ENCODE data around the gene C12orf42. TPM values are rescaled to one million over a fixed set of nuclear protein-coding genes. Genes with fewer than 3 reads are reported as not detected.

The C12orf42 gene
- total RNA-seq, 1 donor from 2014 or later: not detected

DNA sequence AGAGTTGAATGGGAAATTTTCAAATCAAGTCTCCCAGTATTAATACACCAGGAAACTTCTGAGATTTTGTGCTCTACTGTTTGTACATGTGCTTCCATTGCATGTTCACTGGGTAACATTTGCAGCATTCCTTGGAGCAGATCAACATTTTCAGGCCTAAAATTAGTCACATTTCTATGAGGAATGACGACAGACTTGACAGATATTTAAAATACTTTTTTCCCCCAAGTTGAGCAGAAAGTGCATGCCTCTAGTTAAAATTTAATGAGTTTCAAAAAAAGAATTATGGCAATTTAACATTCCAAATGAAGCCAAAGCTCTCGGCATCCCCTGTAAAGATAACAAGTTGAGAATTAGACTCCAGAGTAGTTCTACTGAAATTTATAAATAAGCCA lies 72.3 kb downstream of the C12orf42 start:
- DNase-seq: no peak

DNA sequence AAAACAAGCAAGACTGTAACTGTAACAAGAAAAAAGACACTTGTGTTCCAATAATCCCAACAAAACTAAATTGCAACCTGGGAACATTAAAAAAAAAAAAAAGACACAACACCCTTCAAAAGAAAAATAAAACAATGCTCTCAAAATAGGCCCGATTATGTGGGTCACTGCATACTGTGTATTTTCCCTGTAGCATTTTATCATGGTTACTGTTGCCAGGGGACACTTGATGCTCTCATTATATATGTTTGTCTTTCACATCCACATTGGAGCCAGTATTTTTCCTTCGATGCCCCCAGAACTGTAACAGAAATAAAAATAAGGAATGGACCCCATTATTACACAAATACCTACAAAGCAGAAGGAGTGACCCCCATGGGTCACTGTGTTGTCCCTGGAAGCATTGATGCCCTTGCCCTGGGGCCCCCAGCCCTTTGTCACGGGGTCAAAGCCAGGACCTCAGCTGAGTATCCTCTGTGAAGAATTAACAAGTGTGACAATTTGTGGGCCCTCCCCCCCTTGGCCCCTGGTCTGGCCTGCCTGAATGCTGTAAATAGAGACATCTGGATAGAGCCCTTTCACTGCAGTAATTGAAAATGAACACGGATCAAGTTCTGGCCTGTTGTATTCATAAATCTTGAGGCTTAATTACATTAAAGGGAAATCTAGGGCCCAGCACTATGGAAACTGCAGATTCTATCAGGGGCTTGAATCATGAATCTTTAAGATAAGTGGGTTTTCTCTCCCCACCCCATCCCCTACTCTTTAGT lies 72.8 kb downstream of the C12orf42 start:
- no peak for DNase-seq

DNA sequence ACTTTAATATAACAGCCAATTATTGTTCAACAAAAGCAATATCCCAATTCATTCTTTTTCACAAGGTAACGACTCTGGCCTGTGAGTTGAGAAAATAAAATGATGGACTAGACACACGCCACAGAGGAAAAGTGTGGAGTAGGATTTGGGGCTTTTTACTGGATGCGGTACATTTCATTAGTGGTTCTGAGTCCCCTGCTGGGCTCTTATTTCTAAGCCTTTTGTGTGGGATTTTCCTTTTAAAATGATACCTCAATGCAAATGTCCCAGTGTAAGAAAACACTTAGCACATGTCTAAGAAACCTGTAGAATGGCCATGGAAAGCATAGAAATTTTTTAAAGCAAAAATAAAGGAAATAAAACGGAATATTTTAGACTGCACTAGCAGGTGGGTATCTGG lies 73.4 kb downstream of the C12orf42 start:
- no peak for DNase-seq

DNA sequence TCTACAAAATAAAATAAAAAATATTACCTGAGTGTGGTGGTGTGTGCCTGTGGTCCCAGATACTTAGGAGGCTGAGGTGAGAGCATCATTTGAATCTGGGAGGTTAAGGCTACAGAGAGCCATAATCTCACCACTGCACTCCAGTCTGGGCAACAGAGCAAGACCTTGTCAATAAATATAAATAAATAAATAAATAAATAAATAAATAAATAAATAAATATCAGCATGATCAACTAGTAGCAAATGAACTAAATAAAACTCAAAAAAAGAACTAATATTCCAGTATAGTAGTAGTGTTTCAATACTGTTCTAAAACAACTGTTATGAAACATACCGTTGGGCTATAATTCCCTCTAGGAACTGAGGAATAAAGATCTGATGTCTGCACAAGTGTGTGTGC lies 74.4 kb downstream of the C12orf42 start:
- no peak for DNase-seq

DNA sequence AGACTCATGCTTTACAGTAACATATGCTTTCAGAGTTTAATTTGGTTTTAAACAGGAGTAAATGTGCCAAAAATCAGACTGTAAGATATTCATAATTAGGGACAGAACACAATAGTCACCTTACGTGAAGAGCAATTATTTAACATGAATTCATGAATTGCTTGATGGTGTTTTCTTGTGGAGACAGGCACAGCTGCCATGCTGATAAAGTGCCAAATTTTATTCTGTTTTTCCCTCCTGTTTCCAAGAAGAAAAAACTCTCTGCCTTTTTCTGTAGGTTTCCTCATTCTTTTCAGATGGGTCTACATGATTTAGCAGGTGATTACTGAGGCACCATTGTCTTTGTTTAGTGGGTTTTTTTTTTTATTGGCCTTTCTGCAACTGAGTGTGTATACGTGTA lies 80.1 kb downstream of the C12orf42 start:
- no peak for DNase-seq

DNA sequence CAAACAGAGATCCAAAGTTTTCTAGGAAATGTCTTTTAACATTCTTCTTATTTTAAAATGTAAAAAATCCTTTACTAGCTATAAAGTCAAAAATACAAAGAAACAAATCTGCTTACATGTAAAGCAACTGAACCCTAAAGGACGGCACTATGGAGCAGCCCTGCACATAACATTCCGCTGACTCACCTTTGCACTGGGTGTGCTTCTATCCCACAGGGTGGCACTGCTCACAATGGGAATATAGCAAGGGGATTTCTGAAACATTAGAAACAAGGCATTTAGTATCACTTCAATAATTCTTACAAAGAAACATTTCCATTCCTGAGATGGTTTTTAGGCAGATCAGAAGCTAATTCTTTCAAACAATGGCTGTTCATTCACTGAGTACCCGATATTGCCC lies 94.3 kb downstream of the C12orf42 start:
- no peak for DNase-seq

DNA sequence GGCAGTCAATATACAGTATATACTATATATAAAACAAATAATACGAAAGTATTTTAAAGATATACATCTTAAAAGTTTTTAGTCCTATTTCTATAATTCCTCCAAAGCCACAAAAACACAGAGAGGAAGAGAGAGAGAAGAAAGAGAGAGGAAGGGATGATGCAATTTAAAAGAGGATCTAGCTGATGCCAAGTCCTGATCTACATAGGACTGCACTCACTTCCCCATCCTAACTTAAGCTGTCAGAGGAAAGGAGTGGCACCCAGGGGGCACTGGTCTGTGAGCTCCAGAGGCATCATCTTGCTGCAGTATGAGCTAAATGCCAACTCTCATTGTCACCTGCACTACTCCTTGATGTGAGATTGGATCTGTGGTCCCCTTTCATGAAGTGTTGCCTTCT lies 95.8 kb downstream of the C12orf42 start:
- no peak for DNase-seq

DNA sequence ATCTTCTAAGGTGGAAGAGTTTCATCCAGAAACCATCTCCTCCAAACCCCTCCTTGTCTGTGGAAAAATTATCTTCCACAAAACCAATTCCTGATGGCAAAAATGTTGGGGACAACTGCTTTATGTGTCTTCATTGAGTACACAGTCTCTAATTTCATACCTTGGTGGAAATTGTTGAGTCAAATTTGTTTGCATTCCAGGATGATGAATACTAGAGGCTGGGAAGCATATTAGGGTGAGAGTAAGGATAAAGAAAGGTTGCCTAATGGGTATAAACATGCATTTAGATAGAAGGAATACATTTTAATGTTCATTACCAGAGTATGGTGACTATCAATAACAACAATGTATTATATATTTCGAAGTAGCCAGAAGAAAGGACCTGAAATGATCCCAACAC lies 98.2 kb downstream of the C12orf42 start:
- no peak for DNase-seq

DNA sequence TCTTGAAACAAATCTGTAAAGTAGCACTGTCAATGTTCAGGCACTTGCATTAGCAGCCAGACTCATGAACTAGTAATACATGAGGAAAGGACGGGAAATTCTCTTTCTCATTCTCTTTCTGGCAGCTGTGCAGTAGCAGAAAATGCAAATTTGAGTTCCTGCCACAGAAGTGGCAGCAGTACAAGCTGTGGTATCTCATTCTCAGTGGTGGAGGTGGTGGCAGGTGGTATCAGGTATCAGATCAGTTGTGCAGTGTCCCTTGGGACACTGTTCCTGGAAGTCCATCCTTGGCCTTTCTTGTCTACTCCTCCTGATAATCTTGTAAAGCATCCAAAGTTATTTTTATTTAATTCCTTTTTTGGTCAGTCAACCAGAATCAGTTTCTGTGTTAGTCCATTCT lies 103.0 kb downstream of the C12orf42 start:
- no peak for DNase-seq

DNA sequence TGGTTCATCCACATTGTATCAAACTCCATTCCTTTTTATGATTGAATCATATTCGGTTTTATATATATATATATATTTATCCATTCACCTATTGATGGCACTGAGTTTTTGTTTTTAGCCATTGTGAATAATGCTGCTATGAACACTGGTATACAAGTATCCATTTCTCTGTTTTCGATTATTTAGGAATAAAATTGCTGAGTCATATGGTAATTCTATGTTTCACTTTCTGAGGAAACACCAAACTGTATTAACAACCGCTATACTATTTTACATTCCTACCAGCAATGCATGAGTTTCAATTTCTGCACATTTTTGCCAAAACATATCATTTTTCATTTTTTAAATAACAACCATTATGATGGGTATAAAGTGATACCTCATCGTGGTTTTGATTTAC lies 104.7 kb downstream of the C12orf42 start:
- DNase-seq: no peak

DNA sequence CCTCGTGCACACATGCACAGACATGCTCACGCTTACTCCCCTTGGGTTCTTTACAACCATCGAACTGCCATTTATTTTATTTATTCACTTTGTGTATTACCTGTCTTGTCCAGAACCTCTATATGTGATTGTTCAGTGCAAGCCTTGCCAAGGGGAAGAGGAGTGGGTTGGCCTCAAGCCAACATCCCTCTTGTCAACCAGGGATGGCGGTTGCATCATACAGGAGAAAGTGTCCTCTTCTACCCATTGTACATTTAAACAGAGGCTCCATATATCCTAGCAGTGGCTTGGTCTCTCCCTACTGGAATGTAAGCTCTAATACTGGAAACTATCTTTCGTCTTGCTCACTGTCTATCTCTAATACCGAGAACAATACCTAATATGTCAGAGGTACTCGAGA lies 108.4 kb downstream of the C12orf42 start:
- no peak for DNase-seq

DNA sequence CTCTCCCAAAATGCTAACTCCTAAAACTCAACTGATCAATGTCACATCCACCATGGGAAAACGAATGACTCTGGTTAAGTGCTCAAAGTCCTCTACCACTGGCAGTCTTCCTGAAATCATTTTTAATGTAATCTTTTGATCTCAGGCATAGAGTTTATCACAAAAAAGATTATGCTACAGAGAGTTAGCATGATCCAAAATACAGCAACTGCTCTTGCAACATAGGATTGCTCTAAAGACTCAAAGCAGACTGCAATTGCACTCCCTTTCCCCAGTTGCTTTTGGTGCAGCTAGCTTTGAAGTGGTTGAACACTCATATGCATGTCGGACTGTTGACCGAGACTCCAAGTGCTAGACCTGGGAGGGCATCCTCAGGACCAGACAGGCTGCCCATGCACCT lies 109.3 kb downstream of the C12orf42 start:
- no peak for DNase-seq

DNA sequence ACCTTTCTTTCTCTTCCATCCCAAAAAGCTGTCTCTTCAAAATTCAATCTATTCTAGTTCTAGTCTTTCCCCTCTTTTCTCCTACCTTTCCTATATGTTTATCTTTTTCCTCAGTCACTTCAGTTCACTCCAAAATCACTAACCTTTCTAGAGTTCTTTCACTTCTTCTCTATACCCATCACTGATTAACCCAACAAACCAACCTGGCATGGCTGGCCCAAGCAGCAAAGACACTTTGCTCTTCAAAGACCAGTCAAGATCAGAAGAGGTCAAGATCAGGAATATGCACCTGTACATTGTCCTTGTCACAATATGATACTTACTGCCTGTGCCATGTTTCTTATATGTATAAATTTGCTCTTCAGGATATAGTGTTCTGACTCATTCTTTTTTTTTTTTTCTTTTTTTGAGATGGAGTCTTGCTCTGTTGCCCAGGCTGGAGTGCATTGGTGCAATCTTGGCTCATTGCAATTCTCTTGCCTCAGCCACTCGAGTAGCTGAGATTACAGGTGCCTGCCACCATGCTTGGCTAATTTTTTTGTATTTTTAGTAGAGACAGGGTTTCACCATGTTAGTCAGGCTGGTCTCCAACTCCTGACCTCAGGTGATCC lies 112.9 kb downstream of the C12orf42 start:
- no peak for DNase-seq

DNA sequence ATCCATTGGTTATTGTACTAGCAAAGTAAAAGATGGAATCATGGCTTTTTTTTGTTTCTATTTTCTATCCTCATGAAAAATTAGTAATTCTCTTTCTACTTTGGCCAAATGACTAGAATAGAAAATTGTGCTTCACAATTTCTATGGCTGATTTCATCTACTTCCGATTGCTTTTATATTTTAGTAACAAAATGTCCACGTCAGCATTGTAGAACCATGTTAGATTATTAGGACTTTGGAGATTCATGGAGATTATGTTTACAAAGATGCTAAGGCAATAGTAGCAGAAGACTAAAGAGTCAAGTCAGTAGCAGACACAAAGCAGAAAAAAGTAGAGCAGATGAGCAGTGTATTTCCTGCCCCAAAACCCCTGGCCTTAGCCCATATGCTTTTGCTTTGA lies 113.6 kb downstream of the C12orf42 start:
- no peak for DNase-seq

DNA sequence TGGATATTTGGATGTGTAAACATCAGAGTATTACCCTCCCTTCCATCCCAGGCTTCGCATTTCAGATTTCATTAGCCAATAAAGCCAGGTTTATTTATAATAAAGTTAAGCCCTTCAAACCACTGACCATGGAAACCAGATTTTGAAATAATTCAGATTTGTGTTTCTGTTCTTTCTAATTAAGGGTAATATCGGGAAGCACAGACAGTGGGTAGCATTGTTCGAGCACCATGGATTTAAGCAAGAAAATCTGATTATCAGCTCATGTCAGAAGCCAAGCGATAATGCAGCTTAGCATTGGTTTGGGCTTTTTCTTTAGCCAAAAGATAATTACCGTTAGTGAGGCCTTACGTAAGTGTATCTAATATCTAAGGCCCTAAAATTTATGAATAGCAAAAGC lies 116.1 kb downstream of the C12orf42 start:
- no peak for DNase-seq

DNA sequence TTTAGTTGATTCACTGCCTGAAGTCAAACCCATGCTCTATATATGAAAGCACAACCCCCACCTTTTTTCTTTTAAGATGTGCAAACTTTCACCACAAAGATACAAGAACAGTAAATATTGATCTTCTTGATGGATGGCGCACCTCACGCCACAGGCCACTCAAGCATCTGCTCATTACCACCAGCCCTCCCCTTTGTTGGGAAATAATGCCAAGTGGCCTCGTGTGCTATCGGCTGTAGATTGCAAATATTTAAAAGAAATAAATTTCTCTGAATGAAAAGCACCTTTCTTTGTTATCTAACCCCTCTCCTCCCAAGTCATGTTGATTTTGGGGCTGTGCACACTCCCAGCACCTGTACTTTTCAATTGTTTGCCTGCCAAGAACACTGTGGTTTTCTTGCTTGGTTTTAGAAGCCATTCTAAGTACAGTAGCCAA lies 122.7 kb downstream of the C12orf42 start:
- DNase-seq: no peak

DNA sequence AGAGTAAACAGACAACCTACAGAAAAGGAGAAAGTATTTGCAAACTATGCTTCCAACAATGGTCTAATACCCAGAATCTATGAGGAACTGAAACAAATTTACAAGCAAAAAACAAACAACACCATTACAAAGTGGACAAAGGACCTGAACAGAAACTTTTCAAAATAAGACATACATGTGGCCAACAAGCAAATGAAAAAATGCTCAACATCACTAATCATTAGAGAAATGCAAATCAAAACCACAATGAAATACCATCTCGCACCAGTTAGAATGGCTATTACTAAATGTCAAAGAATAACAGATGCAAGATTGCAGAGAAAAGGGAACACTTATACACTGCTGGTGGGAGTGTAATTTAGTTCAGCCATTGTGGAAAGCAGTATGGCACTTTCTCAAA lies 125.8 kb downstream of the C12orf42 start:
- DNase-seq: no peak

DNA sequence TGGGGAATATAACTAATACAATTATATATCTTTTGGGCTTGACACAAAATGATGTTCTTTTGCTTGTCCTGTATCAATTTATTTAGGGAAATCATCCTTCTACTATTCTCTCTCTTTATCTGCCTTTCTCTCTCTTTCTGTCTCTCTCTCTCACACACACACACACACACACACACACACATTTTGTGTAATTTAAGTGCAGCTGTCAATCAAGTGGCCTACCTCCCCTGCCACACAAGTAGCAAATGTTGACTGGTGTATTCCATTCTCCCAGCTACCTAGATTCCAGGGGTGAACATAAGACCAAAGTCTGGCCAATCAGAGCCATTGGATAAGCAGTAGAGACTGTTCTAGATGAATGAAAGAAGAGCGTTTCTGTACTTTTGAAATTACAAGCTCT lies 127.6 kb downstream of the C12orf42 start:
- DNase-seq: no peak

DNA sequence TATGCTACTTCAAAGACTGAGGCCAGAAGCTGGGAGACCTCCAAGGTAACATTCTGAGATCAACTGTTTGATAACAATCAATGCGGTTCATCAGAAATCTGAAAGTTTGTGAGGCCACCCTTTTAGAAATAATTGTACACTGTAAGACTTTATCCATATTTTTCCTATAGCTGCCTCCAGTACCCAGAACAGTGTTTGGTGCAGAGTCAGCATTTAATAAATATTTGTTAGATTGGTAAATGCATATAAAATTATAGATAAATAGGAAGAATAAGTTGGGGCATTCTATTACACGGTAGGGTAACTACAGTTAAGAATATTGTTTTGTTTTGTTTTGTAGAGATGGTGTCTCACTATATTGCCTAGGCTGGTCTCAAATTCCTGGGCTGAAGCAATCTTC lies 141.4 kb downstream of the C12orf42 start:
- no peak for DNase-seq

DNA sequence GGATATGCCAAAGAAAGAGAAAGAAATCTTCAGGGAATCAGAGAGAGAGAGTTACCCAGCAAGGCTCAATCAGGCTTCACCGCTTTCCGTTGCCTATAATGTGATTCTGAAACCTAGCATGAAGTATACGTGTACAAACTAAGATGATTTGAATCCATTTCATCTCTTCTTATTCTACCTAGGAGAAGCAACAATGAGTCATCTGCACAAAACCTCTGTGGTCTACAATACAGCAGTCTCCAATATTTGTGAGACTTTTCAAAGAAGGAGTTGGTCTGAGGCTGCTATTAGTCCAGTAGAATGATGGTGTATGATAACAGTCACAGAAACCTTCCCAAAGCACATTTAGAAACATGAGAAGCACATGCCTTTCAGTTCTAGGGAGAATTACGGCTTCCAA lies 141.9 kb downstream of the C12orf42 start:
- no peak for DNase-seq

DNA sequence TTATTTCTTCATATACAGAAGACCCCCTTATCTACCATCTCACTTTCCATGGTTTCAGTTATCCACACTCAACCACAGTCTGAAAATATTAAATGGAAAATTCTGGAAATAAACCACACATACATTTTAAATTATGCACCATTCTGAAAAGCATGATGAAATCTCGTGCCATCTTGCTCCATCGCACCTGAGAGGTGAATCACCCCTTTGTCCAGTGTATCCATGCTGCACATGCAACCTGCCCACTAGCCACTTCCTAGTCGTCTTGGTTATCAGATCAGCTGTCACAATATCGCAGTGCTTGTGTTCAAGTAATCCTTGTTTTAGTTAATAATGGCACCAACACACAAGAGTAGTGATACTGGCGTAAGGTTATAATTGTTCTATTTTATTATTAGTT lies 145.7 kb downstream of the C12orf42 start:
- DNase-seq: no peak

DNA sequence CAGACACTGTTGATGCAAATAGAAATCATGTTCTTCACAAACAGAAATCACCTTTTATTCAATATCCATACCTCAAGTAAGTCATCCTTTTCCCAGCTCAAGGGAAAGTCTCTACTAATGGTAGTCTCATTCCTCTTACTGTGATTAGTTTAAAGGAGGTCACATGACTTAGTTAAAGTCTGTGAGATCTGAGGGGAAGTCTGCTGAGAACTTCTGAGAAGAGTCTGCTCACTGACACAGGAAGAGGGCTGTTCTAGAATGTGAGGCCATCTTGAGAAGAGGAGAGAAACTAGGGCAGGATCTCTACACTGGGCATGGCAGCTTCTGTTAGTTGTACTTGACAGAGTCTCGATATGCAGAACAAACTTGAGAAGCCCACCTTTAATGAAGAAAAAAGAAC lies 146.8 kb downstream of the C12orf42 start:
- no peak for DNase-seq

DNA sequence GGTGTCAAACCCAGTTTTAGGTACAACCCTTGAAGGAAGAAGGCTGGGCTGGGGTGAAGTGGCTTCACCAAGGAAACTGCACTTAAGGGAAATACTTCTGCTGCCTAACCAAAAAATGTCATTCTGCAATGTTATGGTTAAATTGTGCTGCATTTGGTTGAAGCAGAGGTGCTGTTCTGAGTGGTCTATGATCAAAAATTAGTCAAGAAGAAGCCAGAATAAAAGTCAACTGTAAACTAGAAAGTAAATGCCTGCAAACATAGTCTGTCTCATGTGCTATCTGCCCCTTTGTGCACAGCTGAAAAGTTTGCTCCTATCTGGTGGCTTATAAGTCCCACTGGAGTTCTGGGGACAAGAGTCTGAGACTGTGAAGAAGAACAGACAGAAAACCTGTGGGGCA lies 158.8 kb downstream of the C12orf42 start:
- no peak for DNase-seq

DNA sequence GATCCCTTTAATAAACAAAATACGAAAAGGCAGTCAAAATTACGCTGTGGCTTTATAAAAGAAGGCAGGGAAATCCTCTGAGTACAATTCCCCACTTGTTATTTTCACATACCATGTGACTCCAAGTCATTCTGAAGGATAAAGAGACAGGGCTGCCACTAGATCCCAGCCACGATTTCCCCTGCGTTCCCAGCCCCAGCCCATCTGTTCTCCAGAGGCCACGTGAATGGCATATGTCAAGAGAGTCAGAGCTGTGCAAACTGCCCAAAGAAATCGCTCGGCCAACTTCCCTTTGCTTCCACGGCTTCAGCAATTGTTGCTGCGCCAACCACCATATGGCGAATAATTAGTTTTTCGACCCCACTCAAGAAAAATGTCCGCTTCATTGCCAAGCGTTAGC lies 161.3 kb downstream of the C12orf42 start:
- no peak for DNase-seq

DNA sequence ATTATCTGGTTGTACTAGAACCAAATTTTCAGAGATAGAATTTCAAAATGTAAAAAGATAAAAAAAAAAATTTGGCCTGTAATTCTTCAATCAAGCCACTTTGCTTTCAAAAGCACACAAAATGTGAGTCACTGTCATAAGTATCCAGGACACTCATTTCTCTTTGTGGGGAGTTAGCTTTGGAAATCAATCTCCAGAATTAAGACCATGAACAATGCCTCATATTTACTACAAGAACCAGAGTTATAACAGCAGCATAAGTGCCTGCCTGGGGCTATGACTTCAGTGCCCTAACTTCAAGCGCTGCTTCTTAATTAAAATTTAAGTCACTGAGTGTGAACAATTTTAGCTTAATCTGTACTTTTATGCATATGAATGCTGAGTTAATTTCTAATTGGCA lies 162.1 kb downstream of the C12orf42 start:
- DNase-seq: no peak
